Hypothalamus (tissue), 51 donors: ENCODE results near the gene FTH1.
A peak's percentile ranks its signal among the peaks of the same experiment; 100 is the strongest.

Experiments used
- DNase-seq, 51 donors: peaks; one replicate each; lab custom pipeline; 2025; lab: John Stamatoyannopoulos, UW

Gene FTH1

DNA sequence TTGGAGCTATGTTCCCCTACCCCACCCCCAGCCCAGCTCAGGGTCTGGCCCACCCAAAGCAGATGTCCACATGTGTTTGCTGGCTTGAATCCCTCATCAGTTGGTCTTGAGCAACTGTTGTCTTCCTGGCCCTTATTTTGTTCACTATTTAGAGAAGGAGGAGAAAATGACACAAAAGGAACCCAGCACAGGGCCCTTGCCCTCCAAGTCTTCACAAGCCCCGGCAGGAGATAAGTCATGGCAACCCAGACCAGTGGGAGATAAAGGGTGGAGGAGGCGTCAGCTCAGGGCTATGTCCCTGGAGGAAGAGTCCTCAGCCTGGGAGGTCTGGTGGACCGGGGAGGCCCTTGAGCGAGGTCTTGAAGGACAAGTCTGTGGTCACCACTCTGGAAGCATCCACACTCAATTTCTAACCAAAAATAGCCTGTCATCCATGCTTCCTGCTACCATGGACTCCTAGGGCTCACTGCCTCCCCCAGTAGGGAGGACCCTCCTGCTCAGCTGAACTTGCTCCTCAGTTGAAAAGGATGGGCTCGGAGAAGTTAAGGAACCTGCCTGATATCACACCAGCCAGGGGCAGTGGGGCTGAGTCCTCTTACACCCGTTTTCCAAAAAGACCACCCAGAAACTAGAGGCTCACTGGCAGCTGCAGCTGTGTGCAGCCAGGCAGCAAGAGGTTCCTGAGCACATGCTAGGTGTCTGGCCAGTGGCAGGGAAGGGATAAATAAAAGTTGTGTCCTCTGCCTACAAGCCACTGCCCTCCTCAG, 48.3 kb downstream of the FTH1 start:
- no peak for DNase-seq

DNA sequence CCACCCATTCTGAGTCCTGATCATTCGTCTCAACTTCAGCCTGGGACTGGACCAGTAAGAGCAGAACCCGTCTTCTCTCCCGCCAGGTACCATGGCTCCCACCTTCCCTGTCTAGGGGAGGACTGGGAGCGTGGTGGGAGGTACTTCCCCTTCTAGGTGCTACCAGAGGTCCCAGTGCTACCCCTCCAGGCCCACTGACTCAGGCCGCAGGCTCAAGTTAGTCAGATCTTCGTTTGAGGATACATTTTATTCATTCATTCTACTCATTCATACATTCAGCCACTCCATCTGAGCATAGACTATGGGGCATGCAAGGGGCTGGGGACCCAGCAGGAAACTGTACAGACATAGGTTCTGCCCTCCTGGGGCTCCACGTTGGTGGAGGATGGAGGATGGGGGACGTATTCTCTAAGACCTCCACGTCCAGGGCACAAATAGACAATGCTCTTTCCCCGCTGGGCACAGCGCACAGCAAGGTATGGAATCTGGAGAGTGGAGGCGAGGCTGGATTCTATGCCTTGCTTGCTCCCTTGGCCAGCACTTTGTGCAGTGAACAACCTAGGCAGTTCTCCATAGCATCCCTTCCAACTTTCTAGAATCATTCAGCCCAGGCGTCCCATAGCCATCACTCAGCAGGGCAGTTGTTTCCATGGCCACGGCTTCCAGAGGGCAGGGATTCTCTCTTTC, 49.0 kb downstream of the FTH1 start:
- no peak for DNase-seq

DNA sequence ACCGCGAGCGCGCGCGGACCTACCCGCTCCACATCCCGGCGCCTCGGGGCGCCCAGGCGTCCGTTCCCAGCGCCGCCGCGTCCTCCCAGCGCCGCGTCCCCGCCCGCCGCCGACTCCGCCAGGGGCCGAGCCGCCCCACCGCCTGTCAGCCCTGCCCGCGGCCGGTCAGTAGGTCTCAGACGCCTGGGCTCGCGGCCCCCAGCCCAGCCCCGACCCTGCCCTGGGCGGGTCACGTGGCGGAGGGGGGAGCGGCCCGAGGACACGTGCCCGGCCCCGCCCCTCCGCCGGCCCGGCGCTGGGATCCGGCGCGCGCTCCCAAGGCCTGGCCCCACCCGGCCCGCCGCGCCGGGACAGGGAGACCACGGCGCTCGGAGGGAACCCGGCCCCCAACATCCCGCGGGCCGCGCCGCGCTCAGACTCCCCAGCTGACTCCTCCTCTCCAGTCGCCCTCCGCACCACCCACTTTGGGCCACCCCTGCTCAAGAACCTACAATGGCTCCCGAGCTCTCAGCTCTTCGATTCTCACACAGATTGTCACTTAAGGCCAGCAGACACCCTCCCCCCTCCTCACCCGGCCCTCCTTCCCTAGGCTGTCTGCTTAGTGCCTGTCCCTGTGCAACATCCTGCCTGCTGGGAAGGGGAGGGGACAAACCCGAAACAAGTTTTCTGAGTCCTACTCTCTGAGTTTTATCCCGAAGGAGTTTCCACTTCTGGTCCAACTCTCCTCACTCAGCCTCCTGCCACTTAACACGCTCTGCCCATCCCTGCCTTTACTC, 49.9 kb downstream of the FTH1 start, which contains the start of gene RAB3IL1:
Gene RAB3IL1, minus strand, starts transcription at position 233 of the 776 bp plus-strand sequence. Its CDS starts 199 bp downstream, at position 34.
- DNase-seq: peak in 35 of 51 donors; percentile 21 to 77 (median 43)

DNA sequence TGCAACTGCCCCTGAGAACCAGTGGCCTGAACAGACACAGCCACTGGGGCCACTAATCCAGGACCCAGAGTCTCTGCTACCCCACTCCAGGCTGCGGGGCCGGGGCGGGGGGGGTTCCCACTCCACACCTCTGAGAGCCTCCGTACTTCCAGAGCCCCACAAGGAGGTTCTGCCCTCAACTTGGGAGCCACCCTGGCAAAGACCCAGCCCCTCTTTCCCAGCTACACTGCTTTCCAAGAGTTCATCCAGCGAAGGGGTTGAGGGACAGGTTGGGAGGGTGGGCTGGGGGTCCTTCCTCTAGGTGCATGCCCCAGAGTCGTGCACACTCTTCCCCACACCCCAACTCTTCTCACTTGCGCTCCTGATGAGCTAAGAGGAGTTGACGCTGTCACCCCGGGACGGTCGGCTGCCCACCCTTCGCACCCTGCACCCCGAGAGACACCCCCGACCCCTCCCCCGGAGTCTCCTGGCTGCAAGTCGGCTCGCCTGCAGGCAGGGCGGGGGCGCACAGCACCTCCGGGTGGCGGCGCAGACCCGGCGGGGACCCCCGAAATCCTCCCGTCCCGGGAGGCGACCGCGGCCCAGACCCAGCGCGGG, 50.6 kb downstream of the FTH1 start:
- no peak for DNase-seq

DNA sequence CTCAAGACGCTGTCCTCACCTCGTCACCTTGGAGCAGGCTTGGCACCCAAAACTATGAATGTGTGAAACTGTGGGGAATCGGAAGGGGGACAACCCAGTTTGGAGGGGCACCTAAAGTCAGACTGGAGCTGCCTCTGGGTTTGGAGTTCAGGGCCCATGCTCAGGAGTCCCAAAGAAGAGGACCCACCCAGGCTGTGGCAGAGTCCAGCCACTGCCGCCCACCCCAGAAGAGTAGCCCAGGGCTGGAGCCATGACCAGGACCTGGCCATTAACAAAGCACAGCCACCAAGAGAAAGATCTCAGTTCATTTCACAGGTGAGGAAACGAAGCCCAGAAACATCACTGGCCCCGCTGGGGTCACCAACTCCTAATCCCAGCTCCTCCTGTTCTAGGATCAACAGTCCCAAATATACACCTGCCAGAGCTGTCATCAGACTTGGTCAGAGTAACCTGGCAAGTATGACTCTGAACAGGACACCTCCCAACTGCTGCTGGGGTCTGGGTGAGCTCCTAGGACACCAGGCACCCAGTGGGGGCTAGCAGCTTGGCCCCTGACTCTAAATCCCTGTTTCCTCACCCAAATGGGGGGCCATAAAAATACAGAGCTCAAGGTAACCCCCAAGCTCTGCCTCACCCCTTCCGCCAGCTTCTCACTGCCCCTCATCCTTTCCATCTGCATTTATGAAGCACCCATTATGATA, 52.8 kb downstream of the FTH1 start:
- no peak for DNase-seq
